ENCODE results near the gene GBP2. TPM values are rescaled to one million over a fixed set of nuclear protein-coding genes. Genes with fewer than 3 reads are reported as not detected.

The GBP2 gene
- total RNA-seq, 4 donors from 2014 or later, result 103 to 169 (median 147) TPM

GRCh38 chr1:89104687-89105086, 21.2 kb downstream of the GBP2 start:
- TF ChIP-seq POLR2AphosphoS5 (IDR thresholded peaks at IDR 0.05), result no peak
- no peak for TF ChIP-seq CTCF (IDR thresholded peaks at IDR 0.05)
- TF ChIP-seq EP300 (IDR thresholded peaks at IDR 0.05), result no peak
- peaks cover 50 to 57% (median 51%) of the 10 kb centered on the region in 4 donors for H3K36me3 ChIP-seq
- DNase-seq (ENCODE audit: extremely low spot score), result no peak
- WGBS, result 93% methylated on average over 16 of the region's 17 CpGs
- H3K9me3 ChIP-seq, result no peaks in the 10 kb centered on the region
- H3K27me3 ChIP-seq, result no peaks in the 10 kb centered on the region
- H3K27ac ChIP-seq (replicated peaks in 1 of 4), result no peak overlapping the region
- H3K4me3 ChIP-seq, result no peak overlapping the region
- no peaks in the 10 kb centered on the region for H3K4me1 ChIP-seq
- intact Hi-C loops (cut with DNase I), result no loop called here

- no peaks in the 10 kb centered on the region for H3K27me3 ChIP-seq
- H3K4me1 ChIP-seq, result no peaks in the 10 kb centered on the region
- H3K36me3 ChIP-seq, result peaks cover 45 to 52% (median 46%) of the 10 kb centered on the region in 4 donors
- no peak overlapping the region for H3K4me3 ChIP-seq
- WGBS, result 89% methylated on average over 2 of the region's 2 CpGs
- no peak overlapping the region for H3K27ac ChIP-seq (replicated peaks in 1 of 4)
- TF ChIP-seq POLR2AphosphoS5 (IDR thresholded peaks at IDR 0.05) (no peak), POLR2A (IDR thresholded peaks at IDR 0.05; ENCODE audit: low read depth) (no peak), EP300 (IDR thresholded peaks at IDR 0.05) (no peak)
- intact Hi-C loops (cut with DNase I), result no loop called here
- no peaks in the 10 kb centered on the region for H3K9me3 ChIP-seq
- no peak for DNase-seq (ENCODE audit: extremely low spot score)
These were observed 21.8 kb downstream of the GBP2 start for GRCh38 chr1:89104147-89104546.

GRCh38 chr1:89102021-89102420, 23.9 kb downstream of the GBP2 start:
- no peak overlapping the region for H3K4me3 ChIP-seq
- H3K27ac ChIP-seq (replicated peaks in 1 of 4), result no peak overlapping the region
- H3K27me3 ChIP-seq, result no peaks in the 10 kb centered on the region
- peaks cover 23 to 30% (median 26%) of the 10 kb centered on the region in 4 donors for H3K36me3 ChIP-seq
- H3K9me3 ChIP-seq, result no peaks in the 10 kb centered on the region
- DNase-seq (ENCODE audit: extremely low spot score), result no peak
- intact Hi-C loops (cut with DNase I), result no loop called here
- TF ChIP-seq CTCF (IDR thresholded peaks at IDR 0.05), result no peak
- TF ChIP-seq EP300 (IDR thresholded peaks at IDR 0.05), result no peak
- no peak for TF ChIP-seq POLR2AphosphoS5 (IDR thresholded peaks at IDR 0.05)
- TF ChIP-seq POLR2A (IDR thresholded peaks at IDR 0.05; ENCODE audit: low read depth), result no peak
- no peaks in the 10 kb centered on the region for H3K4me1 ChIP-seq

- H3K9me3 ChIP-seq, result no peaks in the 10 kb centered on the region
- DNase-seq (ENCODE audit: extremely low spot score), result no peak
- H3K27me3 ChIP-seq, result no peaks in the 10 kb centered on the region
- WGBS, result 89% methylated on average over 3 of the region's 3 CpGs
- intact Hi-C loops (cut with DNase I), result no loop called here
- TF ChIP-seq EP300 (IDR thresholded peaks at IDR 0.05) (no peak), POLR2AphosphoS5 (IDR thresholded peaks at IDR 0.05) (no peak), POLR2A (IDR thresholded peaks at IDR 0.05; ENCODE audit: low read depth) (no peak), CTCF (IDR thresholded peaks at IDR 0.05) (no peak)
- no peaks in the 10 kb centered on the region for H3K4me1 ChIP-seq
- peaks cover 10 to 14% (median 12%) of the 10 kb centered on the region in 4 donors for H3K36me3 ChIP-seq
- no peak overlapping the region for H3K27ac ChIP-seq (replicated peaks in 1 of 4)
- H3K4me3 ChIP-seq, result no peak overlapping the region
These were observed 25.5 kb downstream of the GBP2 start for GRCh38 chr1:89100412-89100811.

GRCh38 chr1:89098857-89099256, 27.1 kb downstream of the GBP2 start:
- intact Hi-C loops (cut with DNase I), result no loop called here
- 75% methylated on average over 3 of the region's 3 CpGs for WGBS
- H3K9me3 ChIP-seq, result no peaks in the 10 kb centered on the region
- no peak for TF ChIP-seq POLR2AphosphoS5 (IDR thresholded peaks at IDR 0.05)
- no peaks in the 10 kb centered on the region for H3K27me3 ChIP-seq
- H3K4me3 ChIP-seq, result no peak overlapping the region
- H3K36me3 ChIP-seq, result no peaks in the 10 kb centered on the region
- no peaks in the 10 kb centered on the region for H3K4me1 ChIP-seq
- H3K27ac ChIP-seq (replicated peaks in 1 of 4), result no peak overlapping the region
- DNase-seq (ENCODE audit: extremely low spot score), result no peak

GRCh38 chr1:89095737-89096136, 30.2 kb downstream of the GBP2 start:
- TF ChIP-seq POLR2AphosphoS5 (IDR thresholded peaks at IDR 0.05), result no peak
- TF ChIP-seq CTCF (IDR thresholded peaks at IDR 0.05), result no peak
- no peak for TF ChIP-seq POLR2A (IDR thresholded peaks at IDR 0.05; ENCODE audit: low read depth)
- no peak for TF ChIP-seq EP300 (IDR thresholded peaks at IDR 0.05)
- no peak for DNase-seq (ENCODE audit: extremely low spot score)
- H3K4me1 ChIP-seq, result no peaks in the 10 kb centered on the region
- no peak overlapping the region for H3K4me3 ChIP-seq
- no peaks in the 10 kb centered on the region for H3K9me3 ChIP-seq
- 93% methylated on average over 2 of the region's 2 CpGs for WGBS
- no peaks in the 10 kb centered on the region for H3K27me3 ChIP-seq
- H3K27ac ChIP-seq (replicated peaks in 1 of 4), result no peak overlapping the region
- H3K36me3 ChIP-seq, result no peaks in the 10 kb centered on the region
- intact Hi-C loops (cut with DNase I), result no loop called here

Measured in esophagus muscularis mucosa (tissue), 4 donors.